GM18505 (cell line): Measurements from ENCODE around the gene H2BK1.

ENCODE experiments used
- ATAC-seq: cut with Tn5 transposase; IDR thresholded peaks from one replicate; pipeline ENCODE4 v1.9.1; 2021; ENCODE audit not compliant: unreplicated experiment
- POLR2A ChIP-seq: IDR thresholded peaks from 4 replicates; pipeline ENCODE4 v1.6.1; 2011; ENCODE audit warnings: borderline replicate concordance; ENCODE audit not compliant: insufficient read depth, insufficient read length; ENCODE audit errors: extremely low read depth

Gene H2BK1

DNA sequence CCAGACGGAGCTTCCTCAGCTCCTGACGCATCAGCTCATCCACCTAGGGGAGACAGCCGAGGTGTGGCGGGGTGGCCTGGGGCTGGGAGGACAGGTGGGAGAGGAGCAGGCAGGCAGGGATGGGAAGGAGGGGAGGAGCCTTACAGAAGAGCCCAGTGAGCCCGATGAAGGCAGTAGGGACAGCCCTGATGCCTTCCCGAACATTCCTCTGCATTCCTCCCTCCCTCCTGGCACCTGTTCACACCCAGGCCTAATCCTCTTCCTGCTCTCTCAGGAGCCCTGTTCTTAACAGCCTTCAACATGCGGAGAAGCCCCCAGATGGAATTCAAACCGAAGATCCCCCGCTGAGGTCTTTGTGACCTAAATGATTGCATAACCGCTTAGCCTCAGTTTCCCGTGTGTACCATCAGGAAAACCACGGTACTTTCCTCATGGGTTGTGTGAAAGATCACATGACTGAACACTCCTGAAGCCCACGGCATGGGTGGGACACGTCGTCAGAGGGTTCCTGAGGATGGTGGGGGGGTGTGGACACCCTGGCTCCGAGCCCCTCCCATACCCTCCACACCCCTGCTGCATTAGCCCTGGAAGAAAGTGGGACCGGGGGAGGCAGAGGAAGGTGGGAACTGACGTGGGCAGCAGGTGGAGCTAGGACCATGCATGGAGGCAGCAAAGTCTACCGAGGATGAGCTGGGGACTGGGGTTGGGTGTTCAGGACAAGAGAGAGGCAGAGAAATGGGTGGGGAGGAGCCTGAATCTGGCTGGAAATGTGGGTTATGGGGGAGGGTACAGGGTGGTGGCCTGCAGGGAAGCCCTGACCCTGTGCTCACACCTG is 14.5 kb downstream of the H2BK1 start:
- no peak for ATAC-seq
- TF ChIP-seq POLR2A, result no peak

GRCh38 chr7:151194188-151194587 is 16.1 kb downstream of the H2BK1 start:
- no peak for TF ChIP-seq POLR2A
- ATAC-seq, result no peak

GRCh38 chr7:151193203-151193978 is 16.9 kb downstream of the H2BK1 start:
- TF ChIP-seq POLR2A, result no peak
- ATAC-seq, result no peak

DNA sequence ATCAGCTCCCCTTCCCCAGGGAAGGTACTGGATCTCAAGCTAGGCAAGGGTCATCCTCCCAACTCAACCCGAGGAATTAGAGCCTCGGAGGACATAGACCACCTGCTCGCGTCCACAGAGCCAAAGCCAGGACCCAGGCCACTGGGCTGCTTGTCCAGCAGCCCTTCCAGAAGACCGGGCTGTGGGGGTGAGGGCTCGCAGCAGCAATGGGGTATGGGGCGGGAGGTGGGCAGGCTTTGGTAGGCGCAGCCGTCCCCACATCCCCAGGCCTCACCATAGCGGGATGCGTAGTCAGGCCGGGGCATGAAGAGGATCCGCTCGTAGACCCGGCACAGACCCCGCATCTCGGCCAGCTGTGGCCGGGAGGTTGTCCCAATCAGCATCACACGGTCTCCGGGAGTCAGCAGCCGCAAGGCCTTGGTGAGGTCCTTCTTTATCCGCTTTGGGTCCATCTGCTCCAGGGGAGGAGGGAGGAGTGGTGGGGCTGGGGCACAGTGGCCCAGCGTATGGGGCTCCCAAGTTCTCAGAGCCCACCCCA is 18.2 kb downstream of the H2BK1 start:
- no peak for ATAC-seq
- no peak for TF ChIP-seq POLR2A

DNA sequence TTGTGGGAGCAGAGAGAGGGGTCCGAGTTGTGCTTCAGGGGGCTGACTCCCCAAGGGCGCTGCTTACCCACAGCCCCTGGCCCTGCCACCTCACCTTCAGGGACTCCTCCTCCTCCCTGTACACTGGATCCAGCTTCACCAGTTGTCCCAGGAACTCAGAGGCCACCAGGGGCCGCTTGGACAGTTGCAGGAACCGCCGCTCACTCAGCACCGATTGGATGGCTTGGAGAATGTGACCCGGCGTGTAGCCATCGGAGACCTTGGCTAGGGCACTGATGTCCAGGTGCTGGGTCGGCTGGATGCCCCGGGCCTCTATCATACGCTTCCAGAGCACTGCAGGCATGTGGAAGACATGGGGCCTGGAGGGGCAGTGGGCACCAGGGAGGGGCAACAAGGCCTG is 18.7 kb downstream of the H2BK1 start:
- TF ChIP-seq POLR2A, result no peak

DNA sequence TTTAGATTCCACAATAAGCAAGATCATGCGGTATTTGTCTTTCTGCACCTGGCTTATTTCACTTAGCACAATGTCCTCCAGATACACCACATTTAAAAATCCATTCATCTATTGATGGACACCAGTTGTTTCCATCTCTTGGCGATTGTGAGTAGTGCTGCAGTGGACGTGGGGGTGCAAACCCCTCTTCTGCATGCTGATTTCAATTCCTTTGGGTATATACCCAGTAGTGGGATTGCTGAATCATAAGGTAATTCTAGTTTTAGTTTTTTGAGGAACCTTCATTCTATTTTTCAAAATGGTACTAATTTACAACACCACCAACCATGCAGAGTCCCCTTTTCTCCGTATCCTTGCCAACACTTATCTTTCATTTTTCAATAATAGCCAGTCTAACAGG is 21.2 kb downstream of the H2BK1 start:
- TF ChIP-seq POLR2A, result no peak
- ATAC-seq, result no peak

More for the DNA sequence above, 18.7 kb downstream of the H2BK1 start:
- no peak for ATAC-seq

DNA sequence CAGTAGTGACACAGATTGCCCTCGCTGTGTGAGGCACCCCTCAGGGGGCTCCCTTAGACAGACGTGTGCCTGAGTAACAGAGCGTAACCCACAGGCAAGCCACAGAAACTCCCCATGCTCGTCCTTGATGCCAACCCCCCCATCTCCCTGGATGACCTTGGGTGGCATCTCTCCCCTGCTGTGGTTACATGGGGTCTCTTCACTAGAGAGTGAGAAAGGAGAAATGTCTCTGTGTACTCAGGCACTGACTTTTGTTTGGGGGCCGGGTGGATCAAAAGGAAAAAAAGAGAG is 22.1 kb downstream of the H2BK1 start:
- TF ChIP-seq POLR2A, result no peak

GRCh38 chr7:151187409-151188251 is 22.7 kb downstream of the H2BK1 start:
- ATAC-seq, result no peak
- TF ChIP-seq POLR2A, result no peak

More for the DNA sequence above, 22.1 kb downstream of the H2BK1 start:
- no peak for ATAC-seq

DNA sequence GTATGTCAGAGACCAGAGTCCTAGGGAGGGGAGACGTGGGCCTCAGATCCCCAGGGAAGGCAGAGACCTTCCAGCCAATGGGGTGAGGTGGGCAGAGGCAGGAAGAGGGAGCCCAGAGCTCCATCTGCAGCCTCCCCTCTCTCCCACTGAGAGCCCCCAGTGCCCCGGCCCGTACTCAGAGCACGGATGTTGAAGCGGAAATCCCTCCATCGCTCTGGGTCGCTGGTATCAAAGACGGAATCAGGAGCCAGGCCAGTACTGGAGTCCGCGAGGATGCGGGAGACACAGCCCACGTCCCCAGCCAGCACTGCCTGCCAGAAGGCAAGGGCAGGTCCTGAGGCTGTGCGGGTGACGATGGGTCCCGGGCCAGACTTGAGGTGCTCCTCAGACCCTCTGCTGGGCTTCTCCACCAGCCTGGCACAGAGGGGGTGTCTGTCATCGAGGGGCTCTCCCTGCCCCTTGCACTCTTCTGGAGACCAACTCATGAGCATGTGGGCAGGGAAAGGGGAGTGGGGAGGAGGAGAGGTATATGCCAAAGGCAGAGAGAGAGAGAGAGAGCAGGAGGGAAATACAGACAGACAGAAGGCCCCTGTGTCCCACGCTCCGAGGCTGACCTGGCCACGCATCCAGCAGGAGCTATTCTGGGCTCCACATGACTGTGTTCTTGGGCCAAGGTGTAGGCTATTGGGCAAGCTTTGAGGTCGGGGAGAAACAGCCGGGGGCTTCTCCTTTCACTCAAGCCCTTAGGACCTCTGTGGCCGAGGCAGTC is 23.5 kb downstream of the H2BK1 start, which contains the start of gene ASB10:
Gene ASB10 (minus strand): TSS at position 611 of the 769 bp plus-strand sequence. CDS start 120 bp downstream, at position 491.
- TF ChIP-seq POLR2A, result no peak
- no peak for ATAC-seq

DNA sequence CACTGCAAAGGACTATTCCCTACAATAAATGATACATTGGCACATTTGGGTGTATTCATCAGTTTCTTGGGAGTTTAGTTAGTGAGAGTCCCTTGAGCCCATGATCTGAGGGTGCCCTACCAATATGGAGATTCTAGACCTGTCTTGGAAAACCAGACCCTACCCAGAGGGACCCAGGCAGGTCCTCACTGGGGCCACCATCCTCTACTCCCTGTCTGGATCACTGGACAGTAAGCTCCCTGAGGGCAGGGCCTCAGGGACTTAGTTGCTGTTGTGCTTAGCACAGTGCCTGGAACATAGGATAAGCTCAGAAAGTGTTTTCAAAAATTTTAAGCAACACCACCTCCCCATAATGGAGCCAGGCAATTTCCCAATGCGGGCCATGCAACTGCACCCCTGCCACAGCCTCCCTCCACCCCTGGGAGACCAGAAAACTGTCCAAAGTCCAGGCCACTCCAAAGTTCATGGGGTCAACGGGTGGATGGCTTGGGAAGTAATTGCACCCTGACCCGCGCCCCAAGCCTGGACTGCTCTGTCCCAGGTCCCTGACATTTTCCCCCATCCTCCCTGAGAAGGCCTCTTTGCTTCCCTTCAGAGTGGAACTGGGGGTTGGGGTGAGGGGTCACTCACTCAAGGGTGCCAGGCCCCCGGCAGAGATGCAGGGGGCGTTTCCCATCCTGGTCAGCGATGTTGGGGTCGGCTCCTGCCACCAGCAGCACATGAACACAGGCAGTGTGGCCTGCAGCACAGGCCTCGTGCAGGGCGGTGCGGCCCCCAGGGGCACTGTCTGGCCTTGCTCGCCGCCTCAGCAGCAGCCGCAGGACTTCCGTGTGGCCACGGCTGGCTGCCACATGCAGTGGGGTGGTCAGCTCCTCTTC is 24.3 kb downstream of the H2BK1 start:
- no peak for TF ChIP-seq POLR2A
- ATAC-seq, result no peak

DNA sequence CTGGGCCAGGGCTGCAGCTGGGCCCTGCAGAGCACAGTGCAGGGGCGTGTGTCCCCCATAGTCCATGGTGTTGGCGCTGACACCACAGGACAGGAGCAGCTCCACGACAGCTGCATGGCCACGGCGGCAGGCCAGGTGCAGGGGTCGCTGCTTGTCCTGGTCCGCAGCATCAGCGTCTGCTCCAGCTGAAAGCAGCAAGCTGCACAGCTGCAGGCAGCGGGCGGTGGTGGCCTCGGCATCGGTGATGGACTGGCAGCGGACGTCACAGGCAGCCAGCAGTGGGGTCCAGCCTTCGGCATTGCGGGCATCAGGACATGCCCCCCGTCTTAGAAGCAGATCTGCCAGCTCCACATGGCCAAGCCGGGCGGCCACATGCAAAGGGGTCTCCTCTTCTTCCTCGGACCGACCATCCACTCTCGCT is 29.3 kb downstream of the H2BK1 start:
- ATAC-seq, result no peak
- no peak for TF ChIP-seq POLR2A
